BJ (cell line): Measurements from ENCODE around the gene CTNNA1. TPM values are rescaled to one million over a fixed set of nuclear protein-coding genes. Genes with fewer than 3 reads are reported as not detected.

Experiments used
- CTCF ChIA-PET: fragments of 350-600 bp; formaldehyde crosslinking; extraction: SDS; loops from one replicate; lab custom pipeline; 2021; ENCODE audit warnings: antibody characterized with exemption, inconsistent platforms; lab: Yijun Ruan, JAX
- POLR2A ChIA-PET: fragments of 300-600 bp; sonication (Branson Sonifier 250); formaldehyde crosslinking; extraction: SDS; loops from one replicate; lab custom pipeline; 2021; ENCODE audit warnings: antibody characterized with exemption; lab: Charles Lee
- DNase-seq: peaks from one replicate; pipeline ENCODE4 v3.0.0-alpha.2; 2011; ENCODE audit warnings: low read depth
- H3K27me3 ChIP-seq: 2 replicates; pipeline ENCODE4 v1.6.0; 2011; ENCODE audit warnings: low read length; ENCODE audit not compliant: control insufficient read depth, insufficient read depth
- H3K36me3 ChIP-seq: 2 replicates; pipeline ENCODE4 v1.5.1; 2011; ENCODE audit warnings: low read length; ENCODE audit not compliant: control insufficient read depth, insufficient read depth
- H3K4me3 ChIP-seq: 2 replicates; pipeline ENCODE4 v1.5.1; 2011; ENCODE audit warnings: low read depth, mild to moderate bottlenecking, control low read depth, low read length
- CTCF ChIP-seq: IDR thresholded peaks from 2 replicates; pipeline ENCODE4 v1.5.1; 2011; ENCODE audit warnings: low read depth, mild to moderate bottlenecking, control low read depth, inconsistent platforms, low read length, moderate library complexity; ENCODE audit not compliant: insufficient read depth
- polyA plus RNA-seq: library from polyadenylated mRNA; depleted of rRNA; stranded (reverse); fragments of >200 nt; gene quantifications from 2 replicates; pipeline ENCODE4 v1.2.3, GENCODE V29; 2011

CTNNA1 gene
- polyA plus RNA-seq, 1 experiment = 169 TPM

- H3K36me3 ChIP-seq = no peaks in the 10 kb centered on the region; the same call in 1 of the 2 replicates
- no peaks in the 10 kb centered on the region for H3K27me3 ChIP-seq
- POLR2A ChIA-PET = no interaction called here
- H3K4me3 ChIP-seq = no peak overlapping the region
- CTCF ChIA-PET = no interaction called here
- TF ChIP-seq CTCF = no peak
- no peak for DNase-seq
These were observed 203.6 kb downstream of the CTNNA1 start for GRCh38 chr5:138956801-138957200.

- ChIA-PET POLR2A (no interaction called here), CTCF (no interaction called here)
- Histone ChIP-seq H3K36me3 (no peaks in the 10 kb centered on the region), H3K4me3 (no peak overlapping the region), H3K27me3 (no peaks in the 10 kb centered on the region)
- no peak for DNase-seq
- no peak for TF ChIP-seq CTCF
These were observed 207.0 kb downstream of the CTNNA1 start for GRCh38 chr5:138960145-138960692.

GRCh38 chr5:138961221-138961620 lies 208.0 kb downstream of the CTNNA1 start:
- no peak for TF ChIP-seq CTCF
- no peaks in the 10 kb centered on the region for H3K36me3 ChIP-seq
- H3K27me3 ChIP-seq = no peaks in the 10 kb centered on the region
- CTCF ChIA-PET = no interaction called here
- POLR2A ChIA-PET = no interaction called here
- H3K4me3 ChIP-seq = no peak overlapping the region
- no peak for DNase-seq

- no peak for DNase-seq
- H3K27me3 ChIP-seq = no peaks in the 10 kb centered on the region
- ChIA-PET POLR2A (no interaction called here), CTCF (no interaction called here)
- no peak overlapping the region for H3K4me3 ChIP-seq
- H3K36me3 ChIP-seq = no peaks in the 10 kb centered on the region
- no peak for TF ChIP-seq CTCF
These were observed 208.5 kb downstream of the CTNNA1 start for GRCh38 chr5:138961729-138962128.

- TF ChIP-seq CTCF = no peak
- no peak for DNase-seq
- Histone ChIP-seq H3K36me3 (no peaks in the 10 kb centered on the region), H3K4me3 (no peak overlapping the region), H3K27me3 (no peaks in the 10 kb centered on the region)
- ChIA-PET POLR2A (no interaction called here), CTCF (no interaction called here)
These were observed 209.6 kb downstream of the CTNNA1 start for GRCh38 chr5:138962614-138963370.
